ENCODE measurements around the gene TCAP. TPM values are rescaled to one million over a fixed set of nuclear protein-coding genes. Genes with fewer than 3 reads are reported as not detected.
A peak's percentile ranks its signal among the peaks of the same experiment; 100 is the strongest.

The TCAP gene
- total and polyA plus RNA-seq, 12 donors: 2,452 to 6,290 (median 4,242) TPM

GRCh38 chr17:39627047-39627711, 38.0 kb upstream of the TCAP start:
- peaks cover 17 to 64% (median 53%) of the 10 kb centered on the region in 7 donors for H3K27me3 ChIP-seq
- no peak for DNase-seq
- no peak for TF ChIP-seq CTCF (IDR thresholded peaks at IDR 0.05)
- H3K9me3 ChIP-seq: no peaks in the 10 kb centered on the region
- peak overlapping the region in 9 of 10 donors; percentile 29 to 50 (median 39) for H3K4me3 ChIP-seq
- no peak for ATAC-seq
- no peak overlapping the region for H3K27ac ChIP-seq
- 2 to 3% methylated on average over 58 to 72 of the region's 72 CpGs for WGBS, 2 donors
- no peaks in the 10 kb centered on the region for H3K36me3 ChIP-seq
- H3K4me1 ChIP-seq: peaks cover under 1 to 29% (median 12%) of the 10 kb centered on the region in 9 donors
- intact Hi-C loops (cut with DNase I): loop anchor here in 1 of 10 donors (10.0 kb wide), 1 partner anchor 48 kb away; no protein-coding TSS in a partner anchor

- H3K27ac ChIP-seq: no peak overlapping the region
- peaks cover 17 to 64% (median 54%) of the 10 kb centered on the region in 7 donors for H3K27me3 ChIP-seq
- 50 to 53% methylated on average over 16 of the region's 16 CpGs for WGBS, 2 donors
- DNase-seq (no peak), ATAC-seq (no peak)
- no peaks in the 10 kb centered on the region for H3K36me3 ChIP-seq
- peaks cover 0 to 25% (median 11%) of the 10 kb centered on the region in 9 donors for H3K4me1 ChIP-seq
- H3K9me3 ChIP-seq: no peaks in the 10 kb centered on the region
- TF ChIP-seq CTCF (IDR thresholded peaks at IDR 0.05): no peak
- H3K4me3 ChIP-seq: no peak overlapping the region
- intact Hi-C loops (cut with DNase I): loop anchor here in 1 of 10 donors (10.0 kb wide), 1 partner anchor 47 kb away; no protein-coding TSS in a partner anchor
Measured at GRCh38 chr17:39627712-39628516, 37.2 kb upstream of the TCAP start.

GRCh38 chr17:39628655-39629493, 36.3 kb upstream of the TCAP start:
- WGBS, 2 donors: 65 to 66% methylated on average over 10 of the region's 10 CpGs
- intact Hi-C loops (cut with DNase I): loop anchor here in 1 of 10 donors (10.0 kb wide), 1 partner anchor 46 kb away; no protein-coding TSS in a partner anchor
- Histone ChIP-seq H3K9me3 (no peaks in the 10 kb centered on the region), H3K36me3 (no peaks in the 10 kb centered on the region), H3K27ac (no peak overlapping the region), H3K4me3 (no peak overlapping the region), H3K27me3 (peaks cover 17 to 64% (median 49%) of the 10 kb centered on the region in 7 donors), H3K4me1 (peaks cover 0 to 16% (median 9%) of the 10 kb centered on the region in 9 donors)
- DNase-seq (no peak), ATAC-seq (no peak)
- TF ChIP-seq CTCF (IDR thresholded peaks at IDR 0.05): no peak

GRCh38 chr17:39629494-39629880, 35.7 kb upstream of the TCAP start:
- ATAC-seq (no peak), DNase-seq (no peak)
- no peak for TF ChIP-seq CTCF (IDR thresholded peaks at IDR 0.05)
- Histone ChIP-seq H3K9me3 (no peaks in the 10 kb centered on the region), H3K27ac (no peak overlapping the region), H3K4me3 (no peak overlapping the region), H3K27me3 (peaks cover 17 to 63% (median 45%) of the 10 kb centered on the region in 7 donors), H3K4me1 (peaks cover 0 to 21% (median 9%) of the 10 kb centered on the region in 9 donors), H3K36me3 (no peaks in the 10 kb centered on the region)
- WGBS, 2 donors: 62 to 84% methylated on average over 3 of the region's 3 CpGs
- intact Hi-C loops (cut with DNase I): loop anchor here in 1 of 10 donors (10.0 kb wide), 1 partner anchor 45 kb away; no protein-coding TSS in a partner anchor
